GM21515 (cell line): ENCODE results near the gene POC1A.
"Not testable (repeated sequence)": the region's sequence is repeated elsewhere in the genome, so short reads cannot be mapped to it uniquely, and the experiment has no call there.

Experiments
- ATAC-seq: cut with Tn5 transposase; IDR thresholded peaks from one replicate; pipeline ENCODE4 v1.9.1; 2021; ENCODE audit not compliant: unreplicated experiment

Gene POC1A

GRCh38 chr3:52153389-52154096 is 680 bp downstream of the POC1A start:
- peak; percentile 22 for ATAC-seq

DNA sequence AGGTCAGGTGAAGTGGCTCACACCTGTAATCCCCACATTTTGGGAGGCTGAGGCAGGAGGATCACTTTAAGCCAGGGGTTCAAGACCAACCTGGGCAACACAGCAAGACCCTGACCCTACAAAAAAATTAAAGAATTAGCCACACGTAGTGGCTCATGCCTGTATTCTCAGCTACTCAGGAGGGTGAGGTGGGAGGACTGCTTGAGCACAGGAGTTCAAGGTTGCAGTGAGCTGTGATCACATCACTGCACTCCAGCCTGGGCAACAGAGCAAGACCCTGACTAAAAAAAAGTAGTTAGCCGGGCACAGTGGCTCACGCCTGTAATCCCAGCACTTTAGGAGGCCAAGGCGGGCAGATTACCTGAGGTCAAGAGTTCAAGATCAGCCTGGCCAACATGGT is 2.2 kb downstream of the POC1A start:
- not testable (repeated sequence) for ATAC-seq

DNA sequence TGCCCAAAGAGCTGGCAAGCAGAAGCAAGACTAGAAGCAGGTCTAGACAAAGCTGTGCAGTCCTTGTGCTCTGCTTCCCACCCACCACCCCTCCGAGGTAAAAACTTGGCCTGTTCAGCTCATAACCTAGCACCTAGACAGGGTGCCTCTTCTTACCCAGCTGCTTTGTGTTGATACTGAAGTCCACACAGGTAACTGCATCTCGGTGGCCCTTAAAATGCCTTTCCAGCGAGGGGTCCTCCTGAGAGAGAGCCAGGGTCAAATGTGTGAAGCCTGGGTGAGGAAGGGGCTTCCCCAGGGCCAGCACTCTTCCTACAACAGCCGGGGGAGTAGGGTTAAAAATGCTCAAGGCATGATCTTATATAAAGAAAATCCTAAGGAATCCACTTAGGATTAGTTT is 3.4 kb downstream of the POC1A start:
- no peak for ATAC-seq

DNA sequence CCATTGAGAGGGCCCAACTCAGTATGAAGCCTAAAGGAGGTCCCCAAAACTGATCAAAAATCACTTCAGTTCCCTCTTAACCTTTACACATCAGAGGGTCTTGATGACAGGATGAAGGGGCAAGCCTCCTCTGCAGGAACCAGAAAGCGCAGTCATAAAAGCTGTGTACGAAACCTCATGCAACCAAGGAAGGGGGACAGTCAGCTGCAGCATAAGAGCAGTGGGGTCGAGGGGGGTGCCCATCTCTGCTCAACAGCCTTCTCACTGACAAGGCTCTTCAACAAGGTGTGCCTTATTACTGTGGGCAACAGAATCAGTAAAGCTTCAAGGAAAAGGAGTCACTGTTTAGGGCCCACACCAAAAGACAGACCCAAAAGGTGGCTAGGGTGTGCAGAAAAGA is 3.9 kb downstream of the POC1A start:
- ATAC-seq = no peak

- ATAC-seq = no peak
Observed at GRCh38 chr3:52149726-52150125, 4.5 kb downstream of the POC1A start.

DNA sequence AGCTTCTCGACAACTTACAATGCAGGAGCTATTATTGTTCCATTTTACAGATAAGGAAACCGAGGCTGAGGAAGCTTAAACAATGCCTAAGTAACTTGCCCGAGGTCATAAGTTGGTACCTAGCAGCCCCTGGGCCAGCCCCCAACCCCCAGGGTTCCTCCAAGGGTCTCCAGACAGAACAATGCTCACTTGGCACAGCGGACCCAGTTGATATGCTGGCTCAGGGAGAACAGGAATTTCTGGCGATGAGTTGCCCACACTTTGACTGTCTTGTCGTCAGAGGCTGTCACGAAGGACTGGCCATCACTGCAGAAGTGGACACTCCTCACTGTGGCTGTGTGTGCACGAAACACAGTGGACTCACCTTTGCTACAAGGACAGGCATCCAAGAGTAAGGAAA is 5.2 kb downstream of the POC1A start:
- no peak for ATAC-seq

DNA sequence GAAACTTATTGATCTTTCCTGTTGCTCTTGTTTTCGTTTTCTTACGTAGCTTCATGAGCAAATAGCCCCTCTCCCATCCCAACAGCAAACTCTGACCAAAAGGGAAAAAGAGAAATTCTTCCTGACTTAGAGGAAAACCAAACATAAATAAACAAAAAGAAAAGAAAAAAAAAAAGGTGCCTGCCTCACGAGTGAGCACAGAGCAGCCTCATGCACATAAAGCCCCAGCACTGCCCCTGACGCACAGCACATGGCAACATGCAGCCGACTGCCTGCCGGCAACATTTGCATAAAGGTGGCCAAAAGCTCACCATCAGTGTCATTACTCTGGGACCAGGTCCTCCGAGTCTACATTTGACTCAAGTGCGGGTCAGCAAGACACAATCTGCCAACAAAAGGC is 6.4 kb downstream of the POC1A start:
- ATAC-seq = no peak

DNA sequence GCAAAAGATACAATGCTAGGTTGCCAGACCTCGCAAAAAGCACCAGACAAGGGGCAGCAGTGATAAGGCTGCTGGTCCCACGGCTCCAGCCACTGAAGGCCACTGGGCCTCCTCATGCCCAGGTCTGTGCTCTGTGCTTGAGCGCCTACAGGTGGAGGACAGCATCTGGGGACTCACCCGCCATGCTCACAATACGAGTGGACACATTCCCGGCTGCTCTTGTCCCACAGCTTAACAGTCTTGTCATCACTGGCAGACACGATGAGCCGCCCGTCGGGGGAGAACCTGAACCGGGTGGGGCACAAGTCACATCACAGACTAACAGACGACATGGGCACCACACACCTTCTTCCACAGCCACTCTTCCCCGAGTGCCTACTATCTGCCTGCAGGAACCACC is 7.4 kb downstream of the POC1A start:
- no peak for ATAC-seq

DNA sequence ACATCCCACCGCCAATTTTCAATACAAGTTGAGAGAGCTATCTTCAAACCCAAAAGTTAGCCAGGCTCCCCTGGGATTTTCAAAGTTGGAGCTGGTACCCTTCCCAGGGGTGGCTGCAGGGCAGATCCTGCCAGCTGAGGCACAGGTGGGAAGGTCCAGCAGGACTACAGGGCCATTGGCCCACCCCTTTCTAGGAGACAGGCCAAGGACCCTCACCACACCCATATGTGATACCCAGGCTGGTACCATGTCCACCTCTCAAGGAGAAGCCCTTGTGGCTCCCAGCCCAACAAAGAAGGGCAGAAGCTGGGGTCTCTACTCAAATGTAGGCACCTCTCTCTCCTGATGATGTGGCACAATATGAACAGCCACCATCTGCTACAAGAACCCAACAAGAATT is 8.0 kb downstream of the POC1A start:
- no peak for ATAC-seq

GRCh38 chr3:52145736-52146110 is 8.5 kb downstream of the POC1A start:
- no peak for ATAC-seq

DNA sequence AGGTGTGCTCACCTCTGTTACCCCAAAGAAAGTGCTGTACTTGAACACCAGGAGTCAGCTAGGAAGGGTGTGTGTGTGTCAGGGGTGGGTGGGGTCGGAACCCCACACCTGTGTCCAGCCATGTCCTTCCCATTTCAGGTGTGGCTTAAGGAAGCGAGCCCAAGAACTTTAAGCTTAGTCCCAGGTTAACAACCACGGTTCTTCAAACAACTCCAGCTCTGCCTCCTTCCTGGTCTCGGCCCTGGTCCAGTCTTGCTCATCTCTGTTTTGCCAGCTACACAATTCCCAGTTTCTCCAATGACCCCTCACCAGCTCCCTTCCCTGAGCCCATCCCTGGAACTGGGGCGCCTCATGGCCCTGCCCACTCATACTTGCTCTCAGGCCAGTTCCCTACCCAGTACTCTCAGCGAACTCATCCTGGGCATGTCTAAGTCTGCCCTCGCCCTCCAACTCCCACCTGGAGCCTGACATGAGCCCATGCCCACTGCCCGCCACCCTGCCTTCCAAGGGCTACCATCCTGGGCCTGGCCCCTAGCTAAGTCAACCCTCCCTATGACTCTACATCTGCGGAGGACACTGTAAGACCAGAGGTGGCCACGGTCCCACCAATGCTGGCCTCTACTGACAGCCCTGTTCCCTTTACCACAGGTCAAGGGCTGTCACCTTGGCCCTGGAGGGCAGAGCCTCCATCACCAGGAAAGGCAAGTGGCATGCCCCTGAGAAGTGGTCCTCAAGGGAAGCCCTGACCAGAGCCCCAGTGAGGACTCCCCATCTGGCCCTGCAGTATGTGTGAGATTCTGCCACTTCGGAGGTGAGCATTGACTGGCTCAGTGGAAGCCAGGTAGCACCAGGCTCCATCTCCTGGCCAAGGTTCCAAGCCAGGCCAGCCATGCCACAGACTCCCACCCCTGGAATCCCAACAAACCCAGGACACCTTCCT is 9.2 kb downstream of the POC1A start:
- ATAC-seq = no peak

DNA sequence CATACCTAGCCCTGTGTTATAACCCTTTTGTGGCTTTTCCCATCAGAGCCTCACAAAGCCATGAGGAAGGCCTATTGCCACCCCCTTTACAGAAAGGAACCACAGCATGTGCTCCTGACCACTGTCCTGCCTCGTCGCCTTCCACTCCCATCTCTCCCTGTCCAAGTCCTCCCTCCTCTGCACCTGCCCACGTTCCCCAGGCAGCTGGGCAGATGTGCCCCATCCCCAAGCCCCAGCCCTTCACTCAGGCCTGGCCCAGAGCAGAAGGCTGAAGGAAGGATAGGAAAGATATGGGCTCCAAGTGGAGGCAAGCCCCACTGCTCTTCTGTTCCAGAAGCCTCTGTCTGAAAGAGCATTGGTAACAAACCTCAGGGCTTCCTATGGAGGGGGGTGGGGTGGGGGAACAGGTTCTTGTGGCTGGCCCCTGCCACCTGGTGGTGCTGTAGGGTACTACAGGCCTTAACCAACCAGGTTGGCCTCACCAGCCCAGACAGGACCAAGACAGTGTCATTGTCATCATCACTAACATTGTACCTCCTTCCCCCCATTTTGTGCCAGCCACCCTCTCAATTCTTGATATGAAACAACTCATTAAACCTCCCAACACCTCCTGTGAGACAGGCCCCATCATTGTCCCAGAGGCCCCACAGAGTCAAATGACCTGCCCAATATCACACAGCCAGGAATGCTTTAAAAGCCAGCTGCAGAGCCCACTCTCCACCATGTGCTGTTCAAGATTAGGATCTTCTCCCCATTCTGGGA is 10.0 kb downstream of the POC1A start:
- no peak for ATAC-seq

DNA sequence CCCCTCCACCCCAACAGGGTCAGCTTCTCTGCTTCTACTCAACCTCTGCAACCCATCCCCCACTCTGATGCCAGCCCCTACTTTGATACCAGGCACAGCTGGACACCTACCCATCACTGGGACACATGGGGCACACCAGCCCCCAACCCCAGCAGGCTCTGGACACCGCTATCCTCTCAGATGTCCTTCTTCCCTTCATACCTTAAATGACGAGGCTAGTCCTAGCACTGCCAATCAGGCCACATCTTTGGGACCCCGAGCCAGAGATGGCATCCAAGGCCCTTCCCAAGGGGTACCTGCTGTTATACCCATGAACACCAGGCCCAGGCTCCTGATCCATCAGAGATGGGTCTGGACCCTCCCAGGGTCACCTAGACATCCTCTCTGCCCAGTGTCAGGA is 10.6 kb downstream of the POC1A start:
- ATAC-seq = no peak

DNA sequence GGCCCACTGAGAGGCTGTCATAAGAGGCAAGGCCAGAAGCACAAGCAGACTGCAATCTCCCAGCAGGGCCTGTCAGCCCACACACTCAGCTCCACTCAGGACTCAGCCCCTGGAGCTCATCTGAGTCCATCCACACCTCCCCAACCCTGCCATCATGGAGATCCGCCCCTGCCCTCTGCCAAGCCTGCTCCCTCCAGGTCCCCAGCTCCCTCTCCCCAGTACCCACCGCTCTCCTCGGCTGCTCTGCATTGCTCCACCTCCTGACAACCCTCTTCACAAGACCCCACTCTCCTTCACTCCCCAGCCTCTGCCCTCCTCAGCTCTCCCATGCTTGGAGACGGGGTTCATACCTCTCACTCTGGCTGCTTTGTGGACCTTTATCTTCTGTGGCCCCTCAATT is 11.1 kb downstream of the POC1A start:
- ATAC-seq = no peak

- no peak for ATAC-seq
Observed at GRCh38 chr3:52141751-52142150, 12.5 kb downstream of the POC1A start.

- ATAC-seq = no peak
Observed at GRCh38 chr3:52140769-52141168, 13.5 kb downstream of the POC1A start.

GRCh38 chr3:52140000-52140399 is 14.2 kb downstream of the POC1A start:
- no peak for ATAC-seq

- no peak for ATAC-seq
Observed at GRCh38 chr3:52137311-52137710, 16.9 kb downstream of the POC1A start.

GRCh38 chr3:52136513-52136912 is 17.7 kb downstream of the POC1A start:
- no peak for ATAC-seq

- ATAC-seq = no peak
Observed at GRCh38 chr3:52135332-52135731, 18.9 kb downstream of the POC1A start.

GRCh38 chr3:52134761-52135160 is 19.5 kb downstream of the POC1A start:
- ATAC-seq = no peak

DNA sequence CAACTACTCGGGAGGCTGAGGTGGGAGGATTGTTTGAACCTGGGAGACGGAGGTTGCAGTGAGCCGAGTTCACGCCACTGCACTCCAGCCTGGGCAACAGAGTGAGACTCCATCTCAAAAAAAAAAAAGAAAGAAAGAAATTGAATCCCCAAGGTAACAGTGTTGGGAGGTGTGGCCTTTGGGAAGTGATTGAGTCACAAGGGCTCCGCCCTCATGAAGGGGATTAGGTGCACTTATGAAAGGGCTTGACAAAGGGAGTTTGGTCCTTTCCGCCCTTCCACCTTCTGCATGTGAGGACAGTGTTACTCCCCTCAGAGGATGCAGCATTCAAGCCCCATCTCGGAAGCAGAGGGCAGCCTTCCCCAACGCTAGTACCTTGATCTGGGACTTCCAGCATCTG is 21.3 kb downstream of the POC1A start:
- ATAC-seq = no peak
